GM23338 (cell line): ENCODE results near the gene PNN. TPM values are rescaled to one million over a fixed set of nuclear protein-coding genes. Genes with fewer than 3 reads are reported as not detected.
A peak's percentile ranks its signal among the peaks of the same experiment; 100 is the strongest.

Experiments
- ATAC-seq: fragments of 200-7000 bp; cut with Tn5 transposase; 3 replicates; pipeline ENCODE4 v1.9.1; 2020
- DNase-seq: peaks from one replicate; pipeline ENCODE4 v3.0.0-alpha.2; 2015; ENCODE audit warnings: low spot score
- H2AFZ ChIP-seq: fragments of 200-600 bp; sonication (generic); 2 replicates; pipeline ENCODE4 v1.8.0; 2016; ENCODE audit warnings: antibody characterized with exemption, mild to moderate bottlenecking, moderate library complexity
- H3F3A ChIP-seq: fragments of 200-600 bp; sonication (generic); replicated peaks from 2 replicates; pipeline ENCODE4 v1.8.0; 2017; ENCODE audit warnings: antibody characterized with exemption, mixed run types, low read depth
- H3K27ac ChIP-seq: fragments of 200-600 bp; sonication (generic); 2 replicates; pipeline ENCODE4 v1.6.1; 2016; ENCODE audit warnings: low read depth
- H3K27me3 ChIP-seq: fragments of 200-600 bp; sonication (generic); 2 replicates; pipeline ENCODE4 v1.8.0; 2016; ENCODE audit warnings: mild to moderate bottlenecking, mixed run types, moderate library complexity; ENCODE audit not compliant: insufficient read depth
- H3K36me3 ChIP-seq: fragments of 200-600 bp; sonication (generic); 2 replicates; pipeline ENCODE4 v1.8.0; 2016; ENCODE audit warnings: mild to moderate bottlenecking; ENCODE audit not compliant: insufficient read depth
- H3K4me1 ChIP-seq: fragments of 200-600 bp; sonication (generic); 2 replicates; pipeline ENCODE4 v1.8.0; 2016; ENCODE audit warnings: mild to moderate bottlenecking, moderate library complexity; ENCODE audit not compliant: insufficient read depth
- H3K4me2 ChIP-seq: fragments of 200-600 bp; sonication (generic); 2 replicates; pipeline ENCODE4 v1.7.1; 2017; ENCODE audit warnings: mixed run types
- H3K4me3 ChIP-seq: fragments of 200-600 bp; sonication (generic); 2 replicates; pipeline ENCODE4 v1.6.1; 2016; ENCODE audit warnings: mixed run types
- H3K79me2 ChIP-seq: fragments of 200-600 bp; sonication (generic); replicated peaks from 2 replicates; pipeline ENCODE4 v1.8.0; 2017; ENCODE audit warnings: mild to moderate bottlenecking; ENCODE audit not compliant: insufficient read depth
- H3K9me2 ChIP-seq: fragments of 200-600 bp; sonication (generic); 2 replicates; pipeline ENCODE4 v1.8.0; 2017; ENCODE audit not compliant: insufficient read depth
- H4K20me1 ChIP-seq: fragments of 200-600 bp; sonication (generic); replicated peaks from 2 replicates; pipeline ENCODE4 v1.8.0; 2017; ENCODE audit warnings: mild to moderate bottlenecking; ENCODE audit not compliant: insufficient read depth
- H3K27ac Mint-ChIP-seq: 2 replicates; pipeline ENCODE4 v1.8.0; 2020; ENCODE audit warnings: inconsistent platforms, mild to moderate bottlenecking, moderate library complexity, mixed read lengths
- H3K27me3 Mint-ChIP-seq: 3 replicates; pipeline ENCODE4 v1.8.0; 2022; ENCODE audit warnings: low read depth, mild to moderate bottlenecking, moderate library complexity, mixed read lengths, inconsistent platforms; ENCODE audit not compliant: insufficient read depth, poor library complexity
- H3K36me3 Mint-ChIP-seq: 3 replicates; pipeline ENCODE4 v1.8.0; 2021; ENCODE audit warnings: low read depth, mild to moderate bottlenecking, inconsistent platforms, moderate library complexity, mixed read lengths
- H3K4me1 Mint-ChIP-seq: 3 replicates; pipeline ENCODE4 v1.8.0; 2020; ENCODE audit warnings: mild to moderate bottlenecking, inconsistent platforms, mixed read lengths
- H3K4me3 Mint-ChIP-seq: 3 replicates; pipeline ENCODE4 v1.8.0; 2021; ENCODE audit warnings: moderate library complexity, mild to moderate bottlenecking, inconsistent platforms, mixed read lengths
- H3K9me3 Mint-ChIP-seq: 3 replicates; pipeline ENCODE4 v1.8.0; 2020; ENCODE audit warnings: moderate library complexity, mild to moderate bottlenecking, inconsistent platforms, mixed read lengths
- CREB1 ChIP-seq: fragments of 250-450 bp; sonication (Bioruptor Pico); IDR thresholded peaks from 2 replicates; pipeline ENCODE4 v1.5.0; 2020; ENCODE audit warnings: low read depth, mild to moderate bottlenecking, moderate library complexity
- EZH2 ChIP-seq: fragments of 200-600 bp; sonication (generic); IDR thresholded peaks from one replicate; pipeline ENCODE4 v1.8.0; 2017; ENCODE audit warnings: antibody characterized with exemption, mild to moderate bottlenecking, low read depth; ENCODE audit not compliant: unreplicated experiment
- JUNB ChIP-seq: IDR thresholded peaks from one replicate; pipeline ENCODE4 v1.6.1; 2016; ENCODE audit warnings: antibody characterized with exemption; ENCODE audit not compliant: unreplicated experiment
- NANOG ChIP-seq: IDR thresholded peaks from 2 replicates; pipeline ENCODE4 v1.6.1; 2016; ENCODE audit warnings: antibody characterized with exemption, borderline replicate concordance
- POLR2AphosphoS5 ChIP-seq: IDR thresholded peaks from 2 replicates; pipeline ENCODE4 v1.6.1; 2016; ENCODE audit warnings: antibody characterized with exemption, low read depth
- STAT1 ChIP-seq: IDR thresholded peaks from one replicate; pipeline ENCODE4 v1.6.1; 2016; ENCODE audit warnings: antibody characterized with exemption; ENCODE audit not compliant: unreplicated experiment
- ZNF114 ChIP-seq: fragments of 250-450 bp; sonication (Bioruptor Pico); IDR thresholded peaks from 2 replicates; pipeline ENCODE4 v1.5.0; 2020; ENCODE audit warnings: mild to moderate bottlenecking, moderate library complexity
- ZNF331 ChIP-seq: fragments of 250-450 bp; sonication (Bioruptor Pico); IDR thresholded peaks from 2 replicates; pipeline ENCODE4 v1.5.0; 2020; ENCODE audit warnings: low read depth, mild to moderate bottlenecking, moderate library complexity
- polyA plus RNA-seq: library from polyadenylated mRNA; unstranded; fragments of >200 nt; fragmentation: Nextera tagmentation; extraction: Ambion mirVana; gene quantifications from 2 replicates; pipeline ENCODE4 v1.2.1, GENCODE V29; 2016
- total RNA-seq: library from RNA; depleted of rRNA; stranded (reverse); fragments of >200 nt; shearing (Covaris generic); gene quantifications from 2 replicates; pipeline ENCODE4 v1.2.3, GENCODE V29; 2014
- TF ChIP-seq, protein P1 (sequence below): IDR thresholded peaks from 2 replicates; pipeline ENCODE4 v1.6.1; 2016; ENCODE audit warnings: antibody characterized with exemption
- TF ChIP-seq, protein P2 (sequence below): IDR thresholded peaks from one replicate; pipeline ENCODE4 v1.6.1; 2018; ENCODE audit warnings: antibody characterized with exemption; ENCODE audit not compliant: unreplicated experiment
- TF ChIP-seq, protein P3 (sequence below), 2 experiments: fragments of 200-600 bp in 1 of 2; sonication (generic) in 1 of 2; conservative IDR thresholded peaks; 2 replicates each; pipeline versions ENCODE4 v1.5.1 to v1.6.1; 2016 to 2017; ENCODE audit warnings: antibody characterized with exemption in 2 of 2, low read depth in 2 of 2, mild to moderate bottlenecking in 2 of 2, moderate library complexity in 1 of 2
- TF ChIP-seq, protein P4 (sequence below): fragments of 250-450 bp; sonication (Bioruptor Pico); IDR thresholded peaks from 2 replicates; pipeline ENCODE4 v1.5.0; 2020; ENCODE audit warnings: mild to moderate bottlenecking, moderate library complexity

Gene PNN
- total and polyA plus RNA-seq, 2 experiments from 2014 or later, result 60.0 to 325 TPM

DNA sequence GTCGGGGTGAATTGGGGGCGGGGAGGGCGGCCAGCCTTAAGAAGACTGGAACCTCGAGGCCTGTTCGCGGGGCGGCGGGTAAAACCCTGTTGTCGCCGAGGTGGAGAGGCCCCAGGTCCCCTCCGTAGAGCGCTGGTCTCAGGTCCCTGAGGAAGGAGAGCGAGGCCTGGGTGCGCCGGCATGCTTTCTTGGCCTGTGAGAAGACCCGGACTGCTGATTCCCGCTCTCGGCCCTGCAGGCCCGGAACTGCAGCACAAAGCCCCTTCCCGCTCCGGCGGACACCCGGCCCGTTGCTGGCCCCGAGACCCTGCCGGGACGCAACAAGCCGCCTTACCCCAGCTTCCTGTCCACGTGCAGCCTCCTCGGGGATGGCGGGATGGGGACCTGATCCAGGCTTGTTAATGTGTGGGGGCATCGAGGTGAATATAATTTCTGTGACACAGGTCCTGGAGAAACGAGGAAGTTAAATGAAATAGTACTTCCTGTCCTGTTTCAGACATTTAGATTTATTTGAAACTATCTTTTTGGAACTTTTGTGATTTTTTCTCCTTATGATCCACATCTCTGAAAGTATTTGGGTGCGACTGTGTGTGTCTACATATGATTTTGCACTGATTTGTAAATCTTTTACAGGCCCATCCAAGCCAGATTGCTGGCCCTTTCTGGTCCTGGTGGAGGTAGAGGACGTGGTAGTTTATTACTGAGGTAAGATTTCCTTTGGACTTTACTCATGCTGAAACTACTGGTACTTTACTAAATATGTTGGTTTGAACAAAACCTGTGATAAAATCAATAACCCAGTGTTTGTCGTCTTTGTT lies 600 bp downstream of the PNN start:
- H4K20me1 ChIP-seq, result peaks cover 22% of the 10 kb centered on the region; the same call in 1 of the 2 replicates
- H3K27ac ChIP-seq, result peak overlapping the region; percentile 82
- no peaks in the 10 kb centered on the region for H3K27me3 ChIP-seq
- peaks cover 11% of the 10 kb centered on the region for H3K4me1 ChIP-seq
- H3K4me3 Mint-ChIP-seq, result peak overlapping the region; percentile 99
- H3K36me3 Mint-ChIP-seq, result no peaks in the 10 kb centered on the region; the same call in 1 of the 3 replicates
- peaks cover 52% of the 10 kb centered on the region for H3K79me2 ChIP-seq
- ATAC-seq (peak; percentile 15), DNase-seq (peak; percentile 60)
- no peak overlapping the region for H2AFZ ChIP-seq
- peaks cover 33% of the 10 kb centered on the region for H3F3A ChIP-seq
- H3K4me3 ChIP-seq, result peak overlapping the region; percentile 69
- H3K9me3 Mint-ChIP-seq, result no peaks in the 10 kb centered on the region; the same call in 2 of the 3 replicates
- H3K9me2 ChIP-seq, result no peaks in the 10 kb centered on the region
- H3K4me1 Mint-ChIP-seq, result peaks cover 31% of the 10 kb centered on the region
- TF ChIP-seq EZH2 (no peak), JUNB (no peak), CREB1 (CRISPR knock-in tag) (no peak), NANOG (no peak), POLR2AphosphoS5 (no peak), STAT1 (no peak), ZNF331 (no peak), ZNF114 (CRISPR knock-in tag) (no peak)
- TF ChIP-seq, protein P1, sequence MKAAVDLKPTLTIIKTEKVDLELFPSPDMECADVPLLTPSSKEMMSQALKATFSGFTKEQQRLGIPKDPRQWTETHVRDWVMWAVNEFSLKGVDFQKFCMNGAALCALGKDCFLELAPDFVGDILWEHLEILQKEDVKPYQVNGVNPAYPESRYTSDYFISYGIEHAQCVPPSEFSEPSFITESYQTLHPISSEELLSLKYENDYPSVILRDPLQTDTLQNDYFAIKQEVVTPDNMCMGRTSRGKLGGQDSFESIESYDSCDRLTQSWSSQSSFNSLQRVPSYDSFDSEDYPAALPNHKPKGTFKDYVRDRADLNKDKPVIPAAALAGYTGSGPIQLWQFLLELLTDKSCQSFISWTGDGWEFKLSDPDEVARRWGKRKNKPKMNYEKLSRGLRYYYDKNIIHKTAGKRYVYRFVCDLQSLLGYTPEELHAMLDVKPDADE, result no peak
- TF ChIP-seq, protein P2, sequence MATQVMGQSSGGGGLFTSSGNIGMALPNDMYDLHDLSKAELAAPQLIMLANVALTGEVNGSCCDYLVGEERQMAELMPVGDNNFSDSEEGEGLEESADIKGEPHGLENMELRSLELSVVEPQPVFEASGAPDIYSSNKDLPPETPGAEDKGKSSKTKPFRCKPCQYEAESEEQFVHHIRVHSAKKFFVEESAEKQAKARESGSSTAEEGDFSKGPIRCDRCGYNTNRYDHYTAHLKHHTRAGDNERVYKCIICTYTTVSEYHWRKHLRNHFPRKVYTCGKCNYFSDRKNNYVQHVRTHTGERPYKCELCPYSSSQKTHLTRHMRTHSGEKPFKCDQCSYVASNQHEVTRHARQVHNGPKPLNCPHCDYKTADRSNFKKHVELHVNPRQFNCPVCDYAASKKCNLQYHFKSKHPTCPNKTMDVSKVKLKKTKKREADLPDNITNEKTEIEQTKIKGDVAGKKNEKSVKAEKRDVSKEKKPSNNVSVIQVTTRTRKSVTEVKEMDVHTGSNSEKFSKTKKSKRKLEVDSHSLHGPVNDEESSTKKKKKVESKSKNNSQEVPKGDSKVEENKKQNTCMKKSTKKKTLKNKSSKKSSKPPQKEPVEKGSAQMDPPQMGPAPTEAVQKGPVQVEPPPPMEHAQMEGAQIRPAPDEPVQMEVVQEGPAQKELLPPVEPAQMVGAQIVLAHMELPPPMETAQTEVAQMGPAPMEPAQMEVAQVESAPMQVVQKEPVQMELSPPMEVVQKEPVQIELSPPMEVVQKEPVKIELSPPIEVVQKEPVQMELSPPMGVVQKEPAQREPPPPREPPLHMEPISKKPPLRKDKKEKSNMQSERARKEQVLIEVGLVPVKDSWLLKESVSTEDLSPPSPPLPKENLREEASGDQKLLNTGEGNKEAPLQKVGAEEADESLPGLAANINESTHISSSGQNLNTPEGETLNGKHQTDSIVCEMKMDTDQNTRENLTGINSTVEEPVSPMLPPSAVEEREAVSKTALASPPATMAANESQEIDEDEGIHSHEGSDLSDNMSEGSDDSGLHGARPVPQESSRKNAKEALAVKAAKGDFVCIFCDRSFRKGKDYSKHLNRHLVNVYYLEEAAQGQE, result no peak
- TF ChIP-seq, protein P3, sequence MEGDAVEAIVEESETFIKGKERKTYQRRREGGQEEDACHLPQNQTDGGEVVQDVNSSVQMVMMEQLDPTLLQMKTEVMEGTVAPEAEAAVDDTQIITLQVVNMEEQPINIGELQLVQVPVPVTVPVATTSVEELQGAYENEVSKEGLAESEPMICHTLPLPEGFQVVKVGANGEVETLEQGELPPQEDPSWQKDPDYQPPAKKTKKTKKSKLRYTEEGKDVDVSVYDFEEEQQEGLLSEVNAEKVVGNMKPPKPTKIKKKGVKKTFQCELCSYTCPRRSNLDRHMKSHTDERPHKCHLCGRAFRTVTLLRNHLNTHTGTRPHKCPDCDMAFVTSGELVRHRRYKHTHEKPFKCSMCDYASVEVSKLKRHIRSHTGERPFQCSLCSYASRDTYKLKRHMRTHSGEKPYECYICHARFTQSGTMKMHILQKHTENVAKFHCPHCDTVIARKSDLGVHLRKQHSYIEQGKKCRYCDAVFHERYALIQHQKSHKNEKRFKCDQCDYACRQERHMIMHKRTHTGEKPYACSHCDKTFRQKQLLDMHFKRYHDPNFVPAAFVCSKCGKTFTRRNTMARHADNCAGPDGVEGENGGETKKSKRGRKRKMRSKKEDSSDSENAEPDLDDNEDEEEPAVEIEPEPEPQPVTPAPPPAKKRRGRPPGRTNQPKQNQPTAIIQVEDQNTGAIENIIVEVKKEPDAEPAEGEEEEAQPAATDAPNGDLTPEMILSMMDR (conservative IDR thresholded peaks at IDR 0.05; ENCODE audit: low read depth in 2 of 2), result no peak
- TF ChIP-seq, protein P4, sequence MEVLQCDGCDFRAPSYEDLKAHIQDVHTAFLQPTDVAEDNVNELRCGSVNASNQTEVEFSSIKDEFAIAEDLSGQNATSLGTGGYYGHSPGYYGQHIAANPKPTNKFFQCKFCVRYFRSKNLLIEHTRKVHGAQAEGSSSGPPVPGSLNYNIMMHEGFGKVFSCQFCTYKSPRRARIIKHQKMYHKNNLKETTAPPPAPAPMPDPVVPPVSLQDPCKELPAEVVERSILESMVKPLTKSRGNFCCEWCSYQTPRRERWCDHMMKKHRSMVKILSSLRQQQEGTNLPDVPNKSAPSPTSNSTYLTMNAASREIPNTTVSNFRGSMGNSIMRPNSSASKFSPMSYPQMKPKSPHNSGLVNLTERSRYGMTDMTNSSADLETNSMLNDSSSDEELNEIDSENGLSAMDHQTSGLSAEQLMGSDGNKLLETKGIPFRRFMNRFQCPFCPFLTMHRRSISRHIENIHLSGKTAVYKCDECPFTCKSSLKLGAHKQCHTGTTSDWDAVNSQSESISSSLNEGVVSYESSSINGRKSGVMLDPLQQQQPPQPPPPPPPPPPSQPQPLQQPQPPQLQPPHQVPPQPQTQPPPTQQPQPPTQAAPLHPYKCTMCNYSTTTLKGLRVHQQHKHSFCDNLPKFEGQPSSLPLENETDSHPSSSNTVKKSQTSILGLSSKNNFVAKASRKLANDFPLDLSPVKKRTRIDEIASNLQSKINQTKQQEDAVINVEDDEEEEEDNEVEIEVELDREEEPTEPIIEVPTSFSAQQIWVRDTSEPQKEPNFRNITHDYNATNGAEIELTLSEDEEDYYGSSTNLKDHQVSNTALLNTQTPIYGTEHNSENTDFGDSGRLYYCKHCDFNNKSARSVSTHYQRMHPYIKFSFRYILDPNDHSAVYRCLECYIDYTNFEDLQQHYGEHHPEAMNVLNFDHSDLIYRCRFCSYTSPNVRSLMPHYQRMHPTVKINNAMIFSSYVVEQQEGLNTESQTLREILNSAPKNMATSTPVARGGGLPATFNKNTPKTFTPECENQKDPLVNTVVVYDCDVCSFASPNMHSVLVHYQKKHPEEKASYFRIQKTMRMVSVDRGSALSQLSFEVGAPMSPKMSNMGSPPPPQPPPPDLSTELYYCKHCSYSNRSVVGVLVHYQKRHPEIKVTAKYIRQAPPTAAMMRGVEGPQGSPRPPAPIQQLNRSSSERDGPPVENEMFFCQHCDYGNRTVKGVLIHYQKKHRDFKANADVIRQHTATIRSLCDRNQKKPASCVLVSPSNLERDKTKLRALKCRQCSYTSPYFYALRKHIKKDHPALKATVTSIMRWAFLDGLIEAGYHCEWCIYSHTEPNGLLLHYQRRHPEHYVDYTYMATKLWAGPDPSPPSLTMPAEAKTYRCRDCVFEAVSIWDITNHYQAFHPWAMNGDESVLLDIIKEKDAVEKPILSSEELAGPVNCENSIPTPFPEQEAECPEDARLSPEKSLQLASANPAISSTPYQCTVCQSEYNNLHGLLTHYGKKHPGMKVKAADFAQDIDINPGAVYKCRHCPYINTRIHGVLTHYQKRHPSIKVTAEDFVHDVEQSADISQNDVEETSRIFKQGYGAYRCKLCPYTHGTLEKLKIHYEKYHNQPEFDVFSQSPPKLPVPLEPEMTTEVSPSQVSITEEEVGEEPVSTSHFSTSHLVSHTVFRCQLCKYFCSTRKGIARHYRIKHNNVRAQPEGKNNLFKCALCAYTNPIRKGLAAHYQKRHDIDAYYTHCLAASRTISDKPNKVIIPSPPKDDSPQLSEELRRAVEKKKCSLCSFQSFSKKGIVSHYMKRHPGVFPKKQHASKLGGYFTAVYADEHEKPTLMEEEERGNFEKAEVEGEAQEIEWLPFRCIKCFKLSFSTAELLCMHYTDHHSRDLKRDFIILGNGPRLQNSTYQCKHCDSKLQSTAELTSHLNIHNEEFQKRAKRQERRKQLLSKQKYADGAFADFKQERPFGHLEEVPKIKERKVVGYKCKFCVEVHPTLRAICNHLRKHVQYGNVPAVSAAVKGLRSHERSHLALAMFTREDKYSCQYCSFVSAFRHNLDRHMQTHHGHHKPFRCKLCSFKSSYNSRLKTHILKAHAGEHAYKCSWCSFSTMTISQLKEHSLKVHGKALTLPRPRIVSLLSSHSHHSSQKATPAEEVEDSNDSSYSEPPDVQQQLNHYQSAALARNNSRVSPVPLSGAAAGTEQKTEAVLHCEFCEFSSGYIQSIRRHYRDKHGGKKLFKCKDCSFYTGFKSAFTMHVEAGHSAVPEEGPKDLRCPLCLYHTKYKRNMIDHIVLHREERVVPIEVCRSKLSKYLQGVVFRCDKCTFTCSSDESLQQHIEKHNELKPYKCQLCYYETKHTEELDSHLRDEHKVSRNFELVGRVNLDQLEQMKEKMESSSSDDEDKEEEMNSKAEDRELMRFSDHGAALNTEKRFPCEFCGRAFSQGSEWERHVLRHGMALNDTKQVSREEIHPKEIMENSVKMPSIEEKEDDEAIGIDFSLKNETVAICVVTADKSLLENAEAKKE, result no peak
- peaks cover 48% of the 10 kb centered on the region for H3K36me3 ChIP-seq
- H3K27me3 Mint-ChIP-seq, result peaks cover 17% of the 10 kb centered on the region
- H3K4me2 ChIP-seq, result peak overlapping the region; percentile 82
- H3K27ac Mint-ChIP-seq, result peak overlapping the region; percentile 100
